ENCODE results near the gene SMIM33.

- TF ChIP-seq EZH2 (IDR thresholded peaks at IDR 0.05; ENCODE audit: borderline replicate concordance, low read depth, low read length, poor library complexity, severe bottlenecking): no peak
- 0 out of 2 replicates have a peak, but pooled peaks have one; percentile 13 for TF ChIP-seq CTCF (conservative IDR thresholded peaks at IDR 0.05; ENCODE audit: low read depth, low read length)
Measured at GRCh38 chr5:139468421-139468931, 2.3 kb upstream of the SMIM33 start.
